ENCODE results near the gene ANKH.
A peak's percentile ranks its signal among the peaks of the same experiment; 100 is the strongest.

Gene ANKH

DNA sequence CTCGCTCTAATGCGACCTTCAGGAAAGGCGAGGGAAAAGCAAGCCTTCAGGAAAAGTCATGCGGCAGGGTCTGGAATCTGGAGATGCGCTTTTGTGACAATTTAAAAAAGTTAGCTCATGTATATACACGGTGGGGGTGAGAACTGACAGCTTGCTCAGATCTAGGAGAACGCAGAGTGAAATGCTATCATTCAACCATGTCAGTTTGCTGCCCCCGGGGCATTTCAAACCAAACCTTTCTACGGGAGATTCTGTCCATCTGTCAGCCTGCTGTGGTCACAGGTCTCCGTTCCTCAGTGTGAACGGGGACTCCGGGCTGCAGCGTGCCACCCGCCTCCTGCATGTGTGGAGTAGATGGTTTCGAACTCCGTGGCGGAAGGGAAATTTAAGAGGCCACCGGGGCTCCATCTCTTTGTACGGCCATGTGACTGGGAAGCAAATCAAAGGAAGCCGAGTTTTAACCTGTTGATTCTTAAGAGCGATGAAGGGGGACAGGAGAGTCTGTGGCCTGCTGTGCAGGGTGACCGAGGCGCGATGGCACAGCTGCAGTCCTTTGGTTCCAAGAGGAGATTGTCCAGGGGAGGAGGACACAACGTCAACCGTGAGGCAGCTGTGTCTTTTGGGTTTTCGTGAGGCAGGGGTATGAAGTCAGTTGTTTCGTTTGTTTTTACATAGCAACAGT is 161.1 kb downstream of the ANKH start:
- DNase-seq: no peak

DNA sequence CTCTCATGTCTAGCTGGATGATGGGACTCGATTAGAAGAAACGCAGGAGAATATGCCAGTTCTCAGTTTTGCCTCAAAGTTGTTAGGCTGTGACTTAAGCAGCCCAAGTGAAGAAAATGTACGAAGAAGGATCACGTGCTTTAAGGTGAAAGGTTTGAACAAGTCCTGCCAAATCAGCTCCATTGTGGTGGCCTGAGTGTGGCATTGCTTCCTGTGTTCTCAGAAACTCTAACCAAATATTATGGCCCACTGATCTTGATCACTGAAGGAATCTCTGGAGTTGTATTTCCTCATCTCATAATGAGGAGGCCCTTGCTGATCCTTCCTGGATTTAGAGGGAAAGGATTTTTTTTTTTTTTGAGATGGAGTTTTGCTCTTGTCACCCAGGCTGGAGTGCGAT is 163.0 kb downstream of the ANKH start:
- no peak for DNase-seq

DNA sequence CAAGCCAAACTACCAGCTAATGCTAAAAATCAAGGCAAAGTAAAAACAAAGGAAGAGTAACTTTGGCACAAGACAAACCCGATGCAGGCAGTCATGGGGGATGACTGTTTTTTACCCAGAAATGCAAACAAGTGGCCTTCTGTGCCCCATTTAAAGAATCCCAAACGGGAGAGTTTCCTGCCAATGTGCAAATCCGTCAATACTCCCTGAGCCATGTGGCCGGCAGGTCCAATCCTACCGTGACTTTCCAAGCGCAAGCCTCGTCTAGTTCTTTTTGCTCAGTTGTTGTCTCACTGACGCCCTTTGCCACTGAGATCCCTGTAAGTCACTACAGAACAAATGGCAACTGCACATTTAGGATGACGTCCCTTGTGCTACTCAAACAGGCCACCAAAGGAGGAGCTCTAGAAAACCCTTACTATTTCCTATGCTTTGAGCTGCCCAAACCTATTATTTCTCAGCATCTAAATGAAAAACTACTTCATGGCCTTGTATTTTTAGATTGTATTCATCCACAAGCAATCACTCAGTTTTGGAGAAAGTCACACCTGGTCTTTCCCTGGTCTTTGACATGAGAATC is 163.7 kb downstream of the ANKH start:
- DNase-seq: no peak

- peak; percentile 41 for DNase-seq
Measured at GRCh38 chr5:14706615-14707021, 165.0 kb downstream of the ANKH start.

GRCh38 chr5:14705556-14705955 is 166.0 kb downstream of the ANKH start:
- DNase-seq: no peak

- no peak for DNase-seq
Measured at GRCh38 chr5:14702238-14702839, 169.2 kb downstream of the ANKH start.

DNA sequence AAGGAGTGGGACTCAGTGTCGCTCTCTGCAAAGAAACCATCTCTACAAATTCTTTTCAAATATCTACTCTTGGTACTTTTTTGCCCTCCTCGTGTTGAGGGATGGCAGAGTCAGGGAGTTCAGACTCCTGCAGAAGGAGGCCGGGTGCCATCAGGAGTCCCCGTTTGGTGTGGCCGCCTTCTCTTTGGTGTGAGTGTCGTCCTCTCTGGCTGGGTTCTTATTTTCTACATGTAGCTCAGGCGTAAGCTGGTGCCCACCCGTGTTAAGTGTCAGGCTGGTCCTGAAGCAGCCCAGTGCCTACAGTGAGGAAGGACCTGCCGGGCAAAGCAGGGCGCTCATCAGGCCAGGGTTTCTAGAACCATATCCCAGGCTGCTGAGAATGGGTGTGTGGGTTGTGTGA is 170.0 kb downstream of the ANKH start:
- DNase-seq: no peak

DNA sequence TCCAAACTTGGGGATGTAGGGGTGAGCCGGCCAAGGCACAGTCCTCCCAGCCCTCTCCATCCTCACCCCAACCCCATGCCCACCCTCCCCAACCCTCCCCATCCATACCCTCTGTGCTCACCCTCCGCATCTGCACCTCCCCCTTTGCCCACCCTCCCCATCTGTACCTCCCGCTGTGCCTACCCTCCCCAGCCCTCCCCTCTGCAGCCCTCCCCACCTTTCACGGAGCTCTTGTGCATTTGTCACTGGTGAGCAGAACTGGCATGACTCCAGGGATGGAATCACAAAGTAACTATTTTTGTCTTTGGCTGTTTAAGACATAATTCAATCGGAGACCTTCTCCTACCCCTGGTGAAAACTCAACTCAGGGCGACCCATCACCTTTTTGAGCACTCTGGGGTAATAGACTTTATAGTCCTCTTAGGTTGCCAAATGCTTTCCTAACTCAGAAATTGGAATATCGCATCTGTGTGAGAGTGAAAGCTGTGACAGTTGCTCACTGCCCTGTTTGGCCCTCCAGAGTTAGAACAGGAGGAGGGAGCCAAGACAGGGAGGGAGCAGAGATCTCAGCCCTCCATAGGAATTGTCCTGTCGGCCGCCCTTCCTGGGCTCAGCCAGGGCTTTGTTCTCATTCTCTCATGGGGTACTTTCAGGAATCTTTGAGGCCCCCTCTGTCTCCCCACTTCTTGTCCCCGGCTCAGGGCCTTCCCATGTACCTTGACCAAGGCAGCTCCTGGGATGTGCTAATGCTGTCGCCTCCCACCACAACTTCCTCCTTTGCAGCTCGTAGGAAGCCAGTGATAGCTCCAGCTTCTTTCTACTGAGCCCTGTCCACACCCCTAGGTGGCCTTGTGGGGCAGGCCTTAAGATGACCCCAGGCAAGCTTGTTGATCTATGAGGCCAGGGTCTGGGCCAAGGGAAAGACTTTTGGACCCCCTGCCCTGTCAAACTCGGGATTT is 170.8 kb downstream of the ANKH start:
- DNase-seq: no peak

- no peak for DNase-seq
Measured at GRCh38 chr5:14699807-14700400, 171.7 kb downstream of the ANKH start.

- DNase-seq: no peak
Measured at GRCh38 chr5:14699159-14699558, 172.4 kb downstream of the ANKH start.

GRCh38 chr5:14698495-14698894 is 173.1 kb downstream of the ANKH start:
- no peak for DNase-seq

DNA sequence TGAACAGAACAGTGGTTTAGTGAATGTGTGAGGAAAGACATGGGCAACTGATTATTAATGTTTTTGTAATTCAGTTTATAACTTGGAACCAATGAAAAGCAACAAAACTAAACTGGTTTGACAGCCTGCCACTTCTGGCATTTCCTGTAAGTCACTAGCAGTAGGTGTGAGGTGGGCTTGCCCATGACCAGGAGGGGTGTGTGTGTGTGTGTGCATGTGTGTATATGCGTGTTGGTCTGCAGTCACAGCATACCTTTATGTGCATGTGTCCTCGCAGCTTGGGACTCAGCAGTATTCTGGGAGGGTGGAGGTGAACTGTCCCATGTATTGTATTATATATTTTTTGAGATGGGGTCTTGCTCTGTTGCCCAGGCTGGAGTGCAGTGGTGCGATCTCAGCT is 174.7 kb downstream of the ANKH start:
- no peak for DNase-seq

- DNase-seq: no peak
Measured at GRCh38 chr5:14696057-14696456, 175.5 kb downstream of the ANKH start.

GRCh38 chr5:14695152-14695551 is 176.4 kb downstream of the ANKH start:
- DNase-seq: no peak

GRCh38 chr5:14693070-14693469 is 178.5 kb downstream of the ANKH start:
- DNase-seq: no peak

GRCh38 chr5:14687023-14687665 is 184.4 kb downstream of the ANKH start:
- DNase-seq: no peak

DNA sequence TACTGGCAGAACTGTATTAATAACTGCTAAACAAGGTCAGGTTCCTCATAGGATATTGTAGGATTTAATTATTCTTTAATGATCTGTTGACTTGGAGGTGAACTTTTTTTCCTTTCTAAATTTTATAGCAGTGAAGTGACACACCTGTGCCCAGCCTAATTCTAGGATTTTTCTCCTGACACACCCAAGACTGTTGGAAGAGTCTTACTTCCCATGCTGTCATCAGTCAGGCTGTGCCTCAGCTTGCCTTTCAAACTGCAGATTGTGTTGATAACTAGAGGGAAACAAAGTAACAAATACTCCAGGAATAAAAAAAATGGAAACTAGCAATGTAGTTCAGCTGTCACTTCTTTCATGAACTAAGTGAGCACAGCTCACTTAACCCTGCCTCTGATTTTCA is 185.1 kb downstream of the ANKH start:
- DNase-seq: no peak

GRCh38 chr5:14685757-14686156 is 185.8 kb downstream of the ANKH start:
- DNase-seq: peak; percentile 71

DNA sequence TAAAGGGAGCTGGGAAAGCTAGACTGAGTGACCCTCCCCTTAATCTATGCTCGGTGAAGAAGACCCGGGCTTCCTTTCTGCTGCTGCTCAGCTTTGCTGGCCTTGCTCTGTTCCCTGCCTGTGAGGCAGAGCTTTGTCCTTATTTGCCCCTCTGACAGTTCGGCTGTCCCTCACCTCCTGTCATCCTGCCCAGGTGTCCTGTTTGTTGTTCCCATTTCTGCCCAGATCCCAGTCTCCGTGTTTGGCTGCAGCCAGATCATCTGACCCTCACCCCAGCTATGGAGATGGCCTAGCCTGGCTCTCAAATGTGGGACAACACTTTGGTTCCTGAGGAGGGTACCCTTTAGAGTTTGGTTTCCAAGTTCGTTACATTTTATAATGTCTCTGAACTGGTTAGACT is 186.8 kb downstream of the ANKH start:
- DNase-seq: no peak

DNA sequence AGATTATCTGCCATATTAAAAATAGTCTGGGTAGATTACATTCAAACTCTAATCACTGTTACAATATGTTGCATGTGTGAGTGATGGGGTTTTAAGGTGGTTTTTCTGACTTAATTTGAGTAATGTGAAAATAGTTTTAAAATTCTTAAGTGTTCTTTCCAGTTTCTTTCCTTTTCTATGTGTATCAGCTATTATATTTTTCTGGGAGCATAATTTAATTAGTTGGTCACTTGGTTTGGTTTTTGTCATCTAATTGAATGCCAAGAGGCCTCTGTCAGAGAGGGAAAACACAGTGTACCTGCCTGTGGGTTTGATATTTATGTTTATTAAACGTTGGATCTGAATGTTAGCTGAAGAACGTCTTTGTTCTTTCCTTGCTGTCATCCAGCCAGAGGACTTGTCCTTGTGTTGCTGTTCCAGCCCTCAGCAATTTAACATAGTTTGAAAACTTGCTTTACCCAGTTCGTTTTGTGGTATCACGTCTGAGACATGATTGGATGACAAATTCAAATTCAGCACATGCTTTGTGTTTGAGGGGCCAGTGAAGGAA is 187.6 kb downstream of the ANKH start:
- DNase-seq: no peak

- DNase-seq: no peak
Measured at GRCh38 chr5:14681236-14681752, 190.3 kb downstream of the ANKH start.

GRCh38 chr5:14679595-14679994 is 192.0 kb downstream of the ANKH start:
- no peak for DNase-seq
